ENCODE data around the gene PLCB4.

The PLCB4 gene

GRCh38 chr20:9053108-9053507 lies 15.8 kb upstream of the PLCB4 start:
- DNase-seq (ENCODE audit: low read depth, low spot score): peak; percentile 43
- H3K4me3 ChIP-seq (ENCODE audit: low read length): no peak overlapping the region

GRCh38 chr20:9054176-9054575 lies 14.7 kb upstream of the PLCB4 start:
- no peak overlapping the region for H3K4me3 ChIP-seq (ENCODE audit: low read length)
- DNase-seq (ENCODE audit: low read depth, low spot score): no peak

GRCh38 chr20:9059931-9060330 lies 9.0 kb upstream of the PLCB4 start:
- DNase-seq (ENCODE audit: low read depth, low spot score): no peak
- H3K4me3 ChIP-seq (ENCODE audit: low read length): no peak overlapping the region

- no peak for DNase-seq (ENCODE audit: low read depth, low spot score)
These were observed 7.5 kb upstream of the PLCB4 start for GRCh38 chr20:9061434-9061833.

GRCh38 chr20:9062066-9062465 lies 6.8 kb upstream of the PLCB4 start:
- H3K4me3 ChIP-seq (ENCODE audit: low read length): no peak overlapping the region
- no peak for DNase-seq (ENCODE audit: low read depth, low spot score)

More at GRCh38 chr20:9061434-9061833, 7.5 kb upstream of the PLCB4 start:
- no peak overlapping the region for H3K4me3 ChIP-seq (ENCODE audit: low read length)

- no peak for DNase-seq (ENCODE audit: low read depth, low spot score)
- H3K4me3 ChIP-seq (ENCODE audit: low read length): no peak overlapping the region
These were observed 2.7 kb upstream of the PLCB4 start for GRCh38 chr20:9066191-9066590.

- no peak overlapping the region for H3K4me3 ChIP-seq (ENCODE audit: low read length)
- no peak for DNase-seq (ENCODE audit: low read depth, low spot score)
These were observed 570 bp upstream of the PLCB4 start for GRCh38 chr20:9068233-9068801.

GRCh38 chr20:9070304-9070703 lies 1.4 kb downstream of the PLCB4 start:
- H3K4me3 ChIP-seq (ENCODE audit: low read length): no peak overlapping the region
- no peak for DNase-seq (ENCODE audit: low read depth, low spot score)

GRCh38 chr20:9071976-9072726 lies 3.3 kb downstream of the PLCB4 start:
- H3K4me3 ChIP-seq (ENCODE audit: low read length): no peak overlapping the region
- no peak for DNase-seq (ENCODE audit: low read depth, low spot score)

GRCh38 chr20:9072861-9073500 lies 4.1 kb downstream of the PLCB4 start:
- no peak overlapping the region for H3K4me3 ChIP-seq (ENCODE audit: low read length)
- no peak for DNase-seq (ENCODE audit: low read depth, low spot score)

GRCh38 chr20:9075264-9076095 lies 6.6 kb downstream of the PLCB4 start:
- DNase-seq (ENCODE audit: low read depth, low spot score): no peak
- no peak overlapping the region for H3K4me3 ChIP-seq (ENCODE audit: low read length)

- H3K4me3 ChIP-seq (ENCODE audit: low read length): no peak overlapping the region
- no peak for DNase-seq (ENCODE audit: low read depth, low spot score)
These were observed 7.6 kb downstream of the PLCB4 start for GRCh38 chr20:9076440-9076839.

- DNase-seq (ENCODE audit: low read depth, low spot score): no peak
- no peak overlapping the region for H3K4me3 ChIP-seq (ENCODE audit: low read length)
These were observed 10.2 kb downstream of the PLCB4 start for GRCh38 chr20:9078826-9079731.

GRCh38 chr20:9081423-9081966 lies 12.6 kb downstream of the PLCB4 start:
- no peak overlapping the region for H3K4me3 ChIP-seq (ENCODE audit: low read length)
- no peak for DNase-seq (ENCODE audit: low read depth, low spot score)

- no peak for DNase-seq (ENCODE audit: low read depth, low spot score)
- no peak overlapping the region for H3K4me3 ChIP-seq (ENCODE audit: low read length)
These were observed 13.9 kb downstream of the PLCB4 start for GRCh38 chr20:9082741-9083140.

GRCh38 chr20:9087531-9088217 lies 18.8 kb downstream of the PLCB4 start:
- no peak for DNase-seq (ENCODE audit: low read depth, low spot score)
- H3K4me3 ChIP-seq (ENCODE audit: low read length): no peak overlapping the region

GRCh38 chr20:9088556-9088955 lies 19.7 kb downstream of the PLCB4 start:
- DNase-seq (ENCODE audit: low read depth, low spot score): no peak
- H3K4me3 ChIP-seq (ENCODE audit: low read length): no peak overlapping the region

GRCh38 chr20:9092113-9092512 lies 23.2 kb downstream of the PLCB4 start:
- no peak overlapping the region for H3K4me3 ChIP-seq (ENCODE audit: low read length)
- no peak for DNase-seq (ENCODE audit: low read depth, low spot score)
